Stimulated activated CD4-positive, alpha-beta T cell treated with anti-CD3 and anti-CD28 coated beads, Interleukin-15, amount 100 ng/mL, for 24 hours (primary cell): ENCODE results near the gene CR2.
A peak's percentile ranks its signal among the peaks of the same experiment; 100 is the strongest.
"Not testable (repeated sequence)": the region's sequence is repeated elsewhere in the genome, so short reads cannot be mapped to it uniquely, and the experiment has no call there.

ENCODE experiments used
- DNase-seq: peaks from one replicate; pipeline ENCODE4 v3.0.0-alpha.2; 2020

CR2 gene

GRCh38 chr1:207453710-207454045 lies 450 bp upstream of the CR2 start:
- no peak for DNase-seq

- no peak for DNase-seq
Observed at GRCh38 chr1:207455183-207455754, 1.1 kb downstream of the CR2 start.

GRCh38 chr1:207458414-207458813 lies 4.3 kb downstream of the CR2 start:
- no peak for DNase-seq

- DNase-seq, result no peak
Observed at GRCh38 chr1:207459008-207459407, 4.9 kb downstream of the CR2 start.

GRCh38 chr1:207461649-207462048 lies 7.5 kb downstream of the CR2 start:
- DNase-seq, result no peak

- no peak for DNase-seq
Observed at GRCh38 chr1:207462535-207462934, 8.4 kb downstream of the CR2 start.

GRCh38 chr1:207463021-207463420 lies 8.9 kb downstream of the CR2 start:
- DNase-seq, result no peak

- DNase-seq, result no peak
Observed at GRCh38 chr1:207463571-207463970, 9.4 kb downstream of the CR2 start.

- DNase-seq, result no peak
Observed at GRCh38 chr1:207470927-207471326, 16.8 kb downstream of the CR2 start.

- DNase-seq, result no peak
Observed at GRCh38 chr1:207474210-207474609, 20.1 kb downstream of the CR2 start.

GRCh38 chr1:207486198-207486597 lies 32.1 kb downstream of the CR2 start:
- DNase-seq, result no peak

GRCh38 chr1:207487636-207488035 lies 33.5 kb downstream of the CR2 start:
- no peak for DNase-seq

GRCh38 chr1:207493212-207493611 lies 39.1 kb downstream of the CR2 start:
- no peak for DNase-seq

GRCh38 chr1:207494171-207494570 lies 40.0 kb downstream of the CR2 start:
- no peak for DNase-seq

- not testable (repeated sequence) for DNase-seq
Observed at GRCh38 chr1:207495281-207495680, 41.2 kb downstream of the CR2 start.

GRCh38 chr1:207495801-207496792 lies 42.0 kb downstream of the CR2 start, which contains the start of gene CR1:
TSS of gene CR1 (plus strand) at chr1:207496157. CDS start at chr1:207496268, 111 bp downstream.
- DNase-seq, result peak; percentile 54

- no peak for DNase-seq
Observed at GRCh38 chr1:207497941-207498340, 43.8 kb downstream of the CR2 start.

- DNase-seq, result peak; percentile 75
Observed at GRCh38 chr1:207499573-207499972, 45.4 kb downstream of the CR2 start.

- DNase-seq, result no peak
Observed at GRCh38 chr1:207500306-207500705, 46.2 kb downstream of the CR2 start.

- no peak for DNase-seq
Observed at GRCh38 chr1:207501071-207501470, 46.9 kb downstream of the CR2 start.

GRCh38 chr1:207502726-207503125 lies 48.6 kb downstream of the CR2 start:
- DNase-seq, result no peak

GRCh38 chr1:207503950-207504349 lies 49.8 kb downstream of the CR2 start:
- no peak for DNase-seq

GRCh38 chr1:207504438-207504837 lies 50.3 kb downstream of the CR2 start:
- DNase-seq, result no peak

- DNase-seq, result no peak
Observed at GRCh38 chr1:207510444-207510843, 56.3 kb downstream of the CR2 start.
